B cell (primary cell): ENCODE data around the gene MTHFD1L.

Experiments
- CTCF ChIP-seq: fragments of 200-600 bp; IDR thresholded peaks from one replicate; pipeline ENCODE4 v1.8.0; 2022; ENCODE audit warnings: antibody characterized with exemption, mild to moderate bottlenecking
- EZH2 ChIP-seq: IDR thresholded peaks from 2 replicates; pipeline ENCODE4 v1.6.1; 2012; ENCODE audit warnings: borderline replicate concordance, low read depth, mild to moderate bottlenecking, moderate library complexity, low read length; ENCODE audit not compliant: insufficient read depth, poor library complexity, severe bottlenecking

- TF ChIP-seq CTCF: no peak
- no peak for TF ChIP-seq EZH2
These were observed 3.3 kb downstream of the MTHFD1L start for GRCh38 chr6:150868759-150869158.
